ENCODE results near the gene CRADD. TPM values are rescaled to one million over a fixed set of nuclear protein-coding genes. Genes with fewer than 3 reads are reported as not detected.
"Not testable (repeated sequence)": the region's sequence is repeated elsewhere in the genome, so short reads cannot be mapped to it uniquely, and the experiment has no call there.

CRADD gene
- total RNA-seq, 4 donors from 2014 or later: 11.8 to 49.5 (median 31.4) TPM

DNA sequence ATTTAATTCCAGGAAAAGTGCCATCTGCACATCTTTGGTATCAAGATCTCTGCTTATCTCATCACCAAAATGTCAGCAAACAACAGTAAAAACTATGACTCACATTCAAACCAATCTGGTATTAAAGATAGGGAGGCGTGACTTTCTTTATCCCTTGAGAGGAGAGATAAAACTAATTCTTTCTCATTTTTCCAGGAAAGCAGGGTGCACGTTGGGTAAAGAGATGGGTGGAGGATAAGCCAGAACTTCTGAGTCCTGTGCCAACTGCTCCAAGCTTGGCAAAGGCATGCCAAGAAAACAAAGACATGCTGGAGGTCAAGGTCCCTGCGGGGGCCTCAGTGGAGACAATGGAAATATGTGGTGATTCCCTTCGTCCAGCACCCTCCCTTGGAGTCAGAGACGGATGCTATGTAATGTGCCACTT lies 245.4 kb downstream of the CRADD start:
- H3K27ac ChIP-seq: no peak overlapping the region
- H3K4me1 ChIP-seq: peaks cover 0 to 6% (median 0%) of the 10 kb centered on the region in 3 donors
- no peak for ATAC-seq
- no peak overlapping the region for H3K4me3 ChIP-seq
- H3K9me3 ChIP-seq: peaks cover 0 to 17% (median 0%) of the 10 kb centered on the region in 3 donors
- TF ChIP-seq, protein P1, sequence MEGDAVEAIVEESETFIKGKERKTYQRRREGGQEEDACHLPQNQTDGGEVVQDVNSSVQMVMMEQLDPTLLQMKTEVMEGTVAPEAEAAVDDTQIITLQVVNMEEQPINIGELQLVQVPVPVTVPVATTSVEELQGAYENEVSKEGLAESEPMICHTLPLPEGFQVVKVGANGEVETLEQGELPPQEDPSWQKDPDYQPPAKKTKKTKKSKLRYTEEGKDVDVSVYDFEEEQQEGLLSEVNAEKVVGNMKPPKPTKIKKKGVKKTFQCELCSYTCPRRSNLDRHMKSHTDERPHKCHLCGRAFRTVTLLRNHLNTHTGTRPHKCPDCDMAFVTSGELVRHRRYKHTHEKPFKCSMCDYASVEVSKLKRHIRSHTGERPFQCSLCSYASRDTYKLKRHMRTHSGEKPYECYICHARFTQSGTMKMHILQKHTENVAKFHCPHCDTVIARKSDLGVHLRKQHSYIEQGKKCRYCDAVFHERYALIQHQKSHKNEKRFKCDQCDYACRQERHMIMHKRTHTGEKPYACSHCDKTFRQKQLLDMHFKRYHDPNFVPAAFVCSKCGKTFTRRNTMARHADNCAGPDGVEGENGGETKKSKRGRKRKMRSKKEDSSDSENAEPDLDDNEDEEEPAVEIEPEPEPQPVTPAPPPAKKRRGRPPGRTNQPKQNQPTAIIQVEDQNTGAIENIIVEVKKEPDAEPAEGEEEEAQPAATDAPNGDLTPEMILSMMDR (IDR thresholded peaks at IDR 0.05): no peak
- TF ChIP-seq EP300 (IDR thresholded peaks at IDR 0.05) (no peak), POLR2A (IDR thresholded peaks at IDR 0.05) (no peak), POLR2AphosphoS5 (IDR thresholded peaks at IDR 0.05) (no peak)
- H3K36me3 ChIP-seq: no peaks in the 10 kb centered on the region
- no peaks in the 10 kb centered on the region for H3K27me3 ChIP-seq
- 64 to 74% methylated on average over 3 to 5 of the region's 5 CpGs for WGBS, 2 donors (ENCODE audit: low coverage in 1 of 2)

GRCh38 chr12:93924367-93924766 lies 247.2 kb downstream of the CRADD start:
- Histone ChIP-seq H3K27ac (no peak overlapping the region), H3K9me3 (peaks cover 0 to 17% (median 0%) of the 10 kb centered on the region in 3 donors), H3K36me3 (no peaks in the 10 kb centered on the region), H3K4me1 (no peaks in the 10 kb centered on the region), H3K4me3 (no peak overlapping the region), H3K27me3 (no peaks in the 10 kb centered on the region)
- ATAC-seq: no peak
- TF ChIP-seq EP300 (IDR thresholded peaks at IDR 0.05): no peak
- TF ChIP-seq POLR2A (IDR thresholded peaks at IDR 0.05): no peak
- TF ChIP-seq, protein P1 (IDR thresholded peaks at IDR 0.05): no peak
- TF ChIP-seq POLR2AphosphoS5 (IDR thresholded peaks at IDR 0.05): no peak

- TF ChIP-seq, protein P1 (IDR thresholded peaks at IDR 0.05): no peak
- TF ChIP-seq EP300 (IDR thresholded peaks at IDR 0.05) (no peak), POLR2AphosphoS5 (IDR thresholded peaks at IDR 0.05) (no peak), POLR2A (IDR thresholded peaks at IDR 0.05) (no peak)
- Histone ChIP-seq H3K4me3 (no peak overlapping the region), H3K9me3 (peaks cover 0 to 17% (median 0%) of the 10 kb centered on the region in 3 donors), H3K27ac (no peak overlapping the region), H3K36me3 (no peaks in the 10 kb centered on the region), H3K4me1 (no peaks in the 10 kb centered on the region), H3K27me3 (no peaks in the 10 kb centered on the region)
- no peak for ATAC-seq
- 32 to 60% methylated on average over 1 to 2 of the region's 3 CpGs for WGBS, 2 donors (ENCODE audit: low coverage in 1 of 2)
These were observed 248.5 kb downstream of the CRADD start for GRCh38 chr12:93925585-93926205.

DNA sequence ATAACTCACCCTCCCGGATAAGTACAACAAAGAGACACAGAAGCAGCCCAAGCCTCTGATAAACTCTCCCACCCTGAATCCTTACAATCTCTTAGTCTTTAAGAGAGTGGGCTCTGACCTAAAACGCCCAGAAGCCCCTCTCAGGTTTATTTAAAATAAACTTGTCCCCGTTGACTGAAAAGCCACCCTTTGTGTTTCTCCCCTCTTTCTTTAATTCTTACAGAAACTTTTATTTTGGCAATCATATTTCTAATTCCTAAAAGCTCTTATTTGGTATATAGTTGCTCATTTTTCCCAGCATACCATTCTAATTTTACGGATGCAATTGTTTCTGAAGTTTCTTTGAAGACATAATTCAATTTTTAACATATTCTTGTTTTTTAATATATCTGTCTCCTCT lies 249.1 kb downstream of the CRADD start:
- no peak overlapping the region for H3K4me3 ChIP-seq
- H3K4me1 ChIP-seq: no peaks in the 10 kb centered on the region
- H3K27me3 ChIP-seq: no peaks in the 10 kb centered on the region
- WGBS, 2 donors (ENCODE audit: low coverage in 1 of 2): 91 to 97% methylated on average over 3 to 4 of the region's 4 CpGs
- TF ChIP-seq, protein P1 (IDR thresholded peaks at IDR 0.05): no peak
- TF ChIP-seq EP300 (IDR thresholded peaks at IDR 0.05) (no peak), POLR2A (IDR thresholded peaks at IDR 0.05) (no peak)
- no peak overlapping the region for H3K27ac ChIP-seq
- H3K9me3 ChIP-seq: peaks cover 0 to 17% (median 0%) of the 10 kb centered on the region in 3 donors
- H3K36me3 ChIP-seq: no peaks in the 10 kb centered on the region
- no peak for ATAC-seq

DNA sequence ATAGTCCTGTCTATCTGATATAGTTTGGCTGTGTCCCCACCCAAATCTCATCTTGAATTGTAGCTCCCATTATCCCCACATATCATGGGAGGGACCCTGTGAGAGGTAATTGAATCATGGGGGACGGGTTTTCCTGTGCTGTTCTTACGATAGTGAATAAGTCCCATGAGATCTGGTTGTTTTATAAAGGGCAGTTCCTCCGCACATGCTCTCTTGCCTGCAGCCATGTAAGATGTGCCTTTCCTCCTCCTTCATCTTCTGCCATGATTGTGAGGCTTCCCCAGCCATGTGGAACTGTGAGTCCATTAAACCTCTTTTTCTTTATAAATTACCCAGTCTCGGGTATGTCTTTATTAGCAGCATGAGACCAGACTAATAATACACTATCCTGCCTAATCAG lies 251.9 kb downstream of the CRADD start:
- H3K27ac ChIP-seq, H3K4me3 ChIP-seq, H3K4me1 ChIP-seq, ATAC-seq, H3K27me3 ChIP-seq, H3K36me3 ChIP-seq: not testable (repeated sequence)
- WGBS, 2 donors (ENCODE audit: low coverage in 1 of 2): 100% methylated on average over 4 of the region's 4 CpGs
- H3K9me3 ChIP-seq: peaks cover 0 to 17% (median 0%) of the 10 kb centered on the region in 3 donors
